ENCODE results near the gene KCNJ15.

The KCNJ15 gene

DNA sequence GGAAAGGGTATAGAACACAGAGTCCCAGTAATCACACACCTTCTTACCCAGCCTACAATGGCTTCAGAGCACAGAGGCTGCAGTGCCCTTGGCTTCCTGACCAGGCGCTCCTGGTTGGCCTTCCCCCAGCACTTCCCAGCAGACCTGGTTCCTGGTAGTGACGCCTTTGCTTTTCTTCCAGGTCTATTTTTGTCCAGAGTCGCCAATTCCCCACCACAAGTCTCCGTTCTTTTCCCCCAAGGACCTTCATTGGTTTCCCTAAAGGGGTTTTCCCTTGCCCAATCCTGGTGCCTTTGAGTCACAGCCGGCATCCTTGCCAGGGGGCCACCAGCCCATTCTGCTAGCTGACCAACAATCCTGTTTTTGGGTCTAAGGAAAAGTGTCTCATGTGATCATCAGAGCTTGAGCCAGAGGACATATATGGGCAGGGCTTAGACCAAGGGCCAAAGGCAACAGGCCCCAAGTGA lies 84.8 kb downstream of the KCNJ15 start:
- TF ChIP-seq, protein P1, sequence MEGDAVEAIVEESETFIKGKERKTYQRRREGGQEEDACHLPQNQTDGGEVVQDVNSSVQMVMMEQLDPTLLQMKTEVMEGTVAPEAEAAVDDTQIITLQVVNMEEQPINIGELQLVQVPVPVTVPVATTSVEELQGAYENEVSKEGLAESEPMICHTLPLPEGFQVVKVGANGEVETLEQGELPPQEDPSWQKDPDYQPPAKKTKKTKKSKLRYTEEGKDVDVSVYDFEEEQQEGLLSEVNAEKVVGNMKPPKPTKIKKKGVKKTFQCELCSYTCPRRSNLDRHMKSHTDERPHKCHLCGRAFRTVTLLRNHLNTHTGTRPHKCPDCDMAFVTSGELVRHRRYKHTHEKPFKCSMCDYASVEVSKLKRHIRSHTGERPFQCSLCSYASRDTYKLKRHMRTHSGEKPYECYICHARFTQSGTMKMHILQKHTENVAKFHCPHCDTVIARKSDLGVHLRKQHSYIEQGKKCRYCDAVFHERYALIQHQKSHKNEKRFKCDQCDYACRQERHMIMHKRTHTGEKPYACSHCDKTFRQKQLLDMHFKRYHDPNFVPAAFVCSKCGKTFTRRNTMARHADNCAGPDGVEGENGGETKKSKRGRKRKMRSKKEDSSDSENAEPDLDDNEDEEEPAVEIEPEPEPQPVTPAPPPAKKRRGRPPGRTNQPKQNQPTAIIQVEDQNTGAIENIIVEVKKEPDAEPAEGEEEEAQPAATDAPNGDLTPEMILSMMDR (IDR thresholded peaks at IDR 0.05; ENCODE audit: low read depth, low read length, missing control alignments), result no peak
- no peak for DNase-seq (ENCODE audit: low read depth)
- no peak overlapping the region for H3K4me3 ChIP-seq (ENCODE audit: low read depth, low read length)

DNA sequence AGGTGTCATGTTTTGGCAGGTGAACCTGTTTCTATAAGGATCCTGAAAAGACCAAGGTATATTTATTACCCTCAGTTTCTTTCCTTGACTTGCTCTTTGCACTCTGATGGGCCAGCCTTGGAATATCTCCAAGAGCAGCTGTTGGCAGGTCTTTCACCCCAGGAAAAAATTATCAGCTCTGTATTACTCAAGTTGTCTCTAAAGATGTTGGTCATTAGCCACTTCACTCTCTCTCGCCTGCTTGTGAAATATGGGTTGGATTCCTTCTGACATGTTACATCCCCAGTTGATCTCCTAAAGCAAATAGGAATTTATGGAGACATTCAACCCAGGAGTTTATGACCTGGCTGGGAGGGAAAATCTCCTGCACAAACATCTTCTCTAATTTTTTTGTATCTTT lies 85.9 kb downstream of the KCNJ15 start:
- DNase-seq (ENCODE audit: low read depth), result no peak
- no peak overlapping the region for H3K4me3 ChIP-seq (ENCODE audit: low read depth, low read length)
- TF ChIP-seq, protein P1 (IDR thresholded peaks at IDR 0.05; ENCODE audit: low read depth, low read length, missing control alignments), result no peak

DNA sequence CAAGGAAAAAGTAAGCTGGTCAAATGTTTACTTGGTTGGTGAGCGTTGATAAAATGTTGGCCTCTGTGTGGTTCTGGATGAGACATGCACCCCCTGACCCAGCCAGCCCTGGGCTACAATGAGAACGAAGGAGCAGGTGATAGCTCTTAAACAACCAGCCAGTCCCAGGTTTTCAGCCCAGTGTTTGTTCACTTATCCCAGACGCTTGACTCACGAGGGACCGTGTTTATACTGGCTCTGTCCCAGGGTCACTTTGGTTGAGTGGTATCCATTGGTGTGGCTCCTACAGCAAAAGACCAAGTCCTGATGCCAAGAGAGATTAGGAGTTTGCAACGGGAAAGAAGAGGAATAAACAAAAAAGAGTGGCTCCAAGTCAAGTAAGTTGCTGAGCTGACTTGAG lies 86.9 kb downstream of the KCNJ15 start:
- TF ChIP-seq, protein P1 (IDR thresholded peaks at IDR 0.05; ENCODE audit: low read depth, low read length, missing control alignments), result no peak
- DNase-seq (ENCODE audit: low read depth), result no peak
- H3K4me3 ChIP-seq (ENCODE audit: low read depth, low read length), result no peak overlapping the region

DNA sequence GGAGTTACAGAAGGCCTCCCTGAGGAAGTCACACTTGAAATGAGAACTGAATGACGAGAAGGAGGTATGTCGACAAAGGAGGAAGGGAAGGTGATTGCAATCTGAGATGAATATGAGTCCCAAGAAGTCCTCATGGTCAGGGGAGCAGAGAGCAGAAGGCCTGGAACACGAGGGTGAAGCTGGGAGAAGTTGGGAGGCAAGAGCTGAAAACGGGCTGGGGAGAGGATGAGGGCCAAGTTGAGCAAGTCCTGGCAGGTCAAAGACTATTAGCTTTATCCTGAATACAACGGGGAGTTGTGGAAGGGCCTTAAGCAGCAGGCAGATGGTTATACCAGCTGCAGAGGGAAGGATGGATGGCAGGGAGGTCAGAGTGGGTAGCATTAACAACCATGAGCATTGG lies 89.5 kb downstream of the KCNJ15 start:
- TF ChIP-seq, protein P1 (IDR thresholded peaks at IDR 0.05; ENCODE audit: low read depth, low read length, missing control alignments), result no peak
- no peak overlapping the region for H3K4me3 ChIP-seq (ENCODE audit: low read depth, low read length)
- DNase-seq (ENCODE audit: low read depth), result no peak

DNA sequence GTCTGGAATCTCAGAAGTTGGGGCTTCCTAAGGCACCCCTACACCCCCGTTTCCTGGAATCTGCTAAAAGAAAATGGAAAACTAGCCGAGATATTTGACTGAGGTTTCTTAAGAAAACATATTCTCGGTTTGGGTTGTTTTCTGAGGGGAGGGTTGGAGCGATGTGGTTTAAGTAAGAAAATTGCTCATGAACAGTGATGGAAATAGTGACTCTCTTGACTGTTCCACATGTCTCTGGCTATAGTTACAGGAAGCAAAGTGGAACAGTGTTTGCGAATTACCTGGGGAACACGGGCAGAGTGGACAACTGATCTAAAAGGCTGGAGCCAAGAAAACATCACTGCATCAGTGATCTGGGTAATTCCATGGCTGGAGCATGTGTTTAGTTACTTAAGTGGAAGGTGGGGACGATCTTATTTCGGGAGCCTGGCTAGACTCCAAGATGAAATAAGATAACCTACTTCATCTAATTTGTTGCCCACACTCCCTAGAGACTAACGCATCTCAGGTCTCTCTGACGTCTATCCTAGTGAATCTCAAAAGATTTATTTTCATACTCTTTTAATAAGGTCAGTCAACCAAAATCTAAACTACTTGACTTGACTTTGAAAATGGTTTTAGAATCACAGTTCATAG lies 92.4 kb downstream of the KCNJ15 start:
- DNase-seq (ENCODE audit: low read depth), result no peak
- H3K4me3 ChIP-seq (ENCODE audit: low read depth, low read length), result no peak overlapping the region
- TF ChIP-seq, protein P1 (IDR thresholded peaks at IDR 0.05; ENCODE audit: low read depth, low read length, missing control alignments), result no peak

DNA sequence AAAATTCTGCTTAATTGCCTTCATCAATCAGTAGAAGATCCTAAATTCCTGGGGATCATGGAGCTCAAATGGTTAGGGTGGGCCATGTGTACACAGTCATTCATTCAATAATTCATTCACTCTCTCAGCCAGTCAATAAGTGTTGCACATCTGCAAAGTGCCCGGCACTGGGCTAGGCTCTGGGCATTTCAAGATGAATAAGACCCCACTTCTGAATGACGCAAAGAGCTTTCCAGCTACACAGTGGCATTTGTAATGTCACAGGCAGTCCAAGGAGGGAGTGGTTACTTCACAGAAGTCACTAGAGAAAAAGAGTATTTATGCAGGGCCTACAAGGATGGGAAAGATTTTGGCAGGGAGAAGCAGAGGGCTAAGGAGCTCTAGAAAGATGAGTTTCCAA lies 93.2 kb downstream of the KCNJ15 start:
- H3K4me3 ChIP-seq (ENCODE audit: low read depth, low read length), result no peak overlapping the region
- DNase-seq (ENCODE audit: low read depth), result no peak
- TF ChIP-seq, protein P1 (IDR thresholded peaks at IDR 0.05; ENCODE audit: low read depth, low read length, missing control alignments), result no peak

DNA sequence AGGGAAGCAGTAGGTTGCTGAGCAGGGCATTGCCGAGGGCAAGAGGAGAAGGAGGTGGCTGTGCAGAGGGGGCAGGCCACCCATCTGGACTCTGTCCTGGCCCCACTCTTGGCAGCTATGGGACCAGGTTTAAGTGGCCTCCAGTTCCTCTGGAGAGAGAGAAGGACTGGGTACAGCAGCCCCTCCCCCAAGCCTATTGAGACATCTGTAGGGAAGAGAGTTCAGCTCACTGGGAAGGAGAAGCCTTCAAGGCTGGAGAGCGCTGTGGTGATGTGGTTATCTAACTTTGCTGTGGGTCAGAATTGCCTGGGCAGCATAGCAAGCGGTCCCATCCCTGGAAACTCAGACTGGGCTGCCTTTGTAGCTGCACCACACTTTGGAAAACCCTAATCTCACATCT lies 93.9 kb downstream of the KCNJ15 start:
- no peak for DNase-seq (ENCODE audit: low read depth)
- TF ChIP-seq, protein P1 (IDR thresholded peaks at IDR 0.05; ENCODE audit: low read depth, low read length, missing control alignments), result no peak
- no peak overlapping the region for H3K4me3 ChIP-seq (ENCODE audit: low read depth, low read length)

All from GM12864 (cell line).